ENCODE measurements around the gene HTRA3.

DNA sequence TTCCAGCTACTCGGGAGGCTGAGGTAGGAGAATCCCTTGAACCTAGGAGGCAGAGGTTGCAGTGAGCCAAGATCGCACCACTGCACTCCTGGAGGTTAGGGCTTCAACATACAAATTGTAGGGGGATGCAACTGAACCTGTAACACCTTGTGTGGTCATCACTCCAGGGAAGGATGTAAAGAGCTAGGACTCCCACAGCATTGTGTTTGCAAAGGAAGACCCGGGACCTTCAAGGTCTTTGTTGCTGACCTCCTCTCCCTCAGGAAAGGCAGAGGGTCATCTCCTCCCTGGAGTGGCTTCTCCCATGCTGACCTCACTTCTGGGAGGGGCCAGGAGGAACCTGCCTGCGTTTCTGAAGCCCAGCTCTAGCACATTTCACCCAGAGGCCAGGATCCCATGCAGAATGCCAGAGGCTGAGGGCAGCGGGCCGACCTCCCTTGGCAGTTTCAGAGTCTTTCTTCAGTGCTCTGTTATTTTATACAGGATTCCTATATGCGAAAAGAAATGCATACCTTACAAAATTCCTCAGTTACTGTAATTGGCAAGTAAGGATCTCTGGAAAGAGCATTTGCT is 80.2 kb downstream of the HTRA3 start:
- no peak for TF ChIP-seq CTCF (conservative IDR thresholded peaks at IDR 0.05; ENCODE audit: low read depth in 2 of 2)
- no peak for TF ChIP-seq EZH2 (IDR thresholded peaks at IDR 0.05; ENCODE audit: low read depth, unreplicated experiment)
- no peak for TF ChIP-seq EZH2phosphoT487 (IDR thresholded peaks at IDR 0.05; ENCODE audit: unreplicated experiment)
- TF ChIP-seq POLR2AphosphoS5 (IDR thresholded peaks at IDR 0.05; ENCODE audit: low read depth), result no peak
- no peak for TF ChIP-seq ZNF331 (CRISPR knock-in tag; IDR thresholded peaks at IDR 0.05; ENCODE audit: low read depth)
- TF ChIP-seq JUNB (IDR thresholded peaks at IDR 0.05; ENCODE audit: unreplicated experiment), result no peak
